Spinal cord (tissue), 10 donors: ENCODE data around the gene ATP6V0D1. TPM values are rescaled to one million over a fixed set of nuclear protein-coding genes. Genes with fewer than 3 reads are reported as not detected.

Source experiments
- DNase-seq, 6 donors: peaks; one replicate each; pipeline versions ENCODE4 v3.0.0 to v3.0.0-alpha.2; 2013 to 2015; ENCODE audit warnings: low spot score in 6 of 6, low read depth in 4 of 6
- H3K27ac ChIP-seq: one replicate; pipeline ENCODE4 v1.5.1; 2013; ENCODE audit warnings: low read depth, low read length, control low read depth
- H3K27me3 ChIP-seq: one replicate; pipeline ENCODE4 v1.6.1; 2013; ENCODE audit warnings: low read length; ENCODE audit not compliant: control insufficient read depth, insufficient read depth
- H3K36me3 ChIP-seq: one replicate; pipeline ENCODE4 v1.6.1; 2013; ENCODE audit warnings: low read length; ENCODE audit not compliant: control insufficient read depth, insufficient read depth
- H3K4me1 ChIP-seq: one replicate; pipeline ENCODE4 v1.6.1; 2013; ENCODE audit warnings: low read length; ENCODE audit not compliant: control insufficient read depth, insufficient read depth
- H3K4me3 ChIP-seq: one replicate; pipeline ENCODE4 v1.5.1; 2013; ENCODE audit warnings: low read depth, low read length, control low read depth
- H3K9me3 ChIP-seq: one replicate; pipeline ENCODE4 v1.6.1; 2013; ENCODE audit warnings: low read length; ENCODE audit not compliant: control insufficient read depth, insufficient read depth
- WGBS: methylation state at CpG from one replicate; pipeline ENCODE4 v1.1.5; 2013; ENCODE audit warnings: missing lambda C conversion rate; ENCODE audit not compliant: insufficient coverage; 5-methylcytosine and 5-hydroxymethylcytosine counted together
- polyA plus RNA-seq, 2 donors: library from polyadenylated mRNA; unstranded; fragments of 120-200 nt; gene quantifications; one replicate each; pipeline ENCODE4 v1.2.1, GENCODE V29; 2013; ENCODE audit not compliant: insufficient read length in 2 of 2
- total RNA-seq, 2 donors: library from RNA; depleted of rRNA in 1 of 2; stranded (reverse); fragments of 120-200 nt in 1 of 2; fragments of >200 nt in 1 of 2; gene quantifications; one replicate each; pipeline versions ENCODE4 v1.2.3 to v1.2.4, GENCODE V29; 2013 to 2014
- donor health status: healthy.

Gene ATP6V0D1
- total and polyA plus RNA-seq, 4 donors = 97.3 to 177 (median 144) TPM

- H3K4me3 ChIP-seq = no peak overlapping the region
- H3K4me1 ChIP-seq = peaks cover 56% of the 10 kb centered on the region
- WGBS = 72% methylated on average over 3 of the region's 6 CpGs
- no peak overlapping the region for H3K27ac ChIP-seq
- peaks cover 93% of the 10 kb centered on the region for H3K36me3 ChIP-seq
- DNase-seq = no peak
- H3K9me3 ChIP-seq = no peaks in the 10 kb centered on the region
- H3K27me3 ChIP-seq = no peaks in the 10 kb centered on the region
Observed at GRCh38 chr16:67447508-67448076, 33.4 kb downstream of the ATP6V0D1 start.

- H3K36me3 ChIP-seq = peaks cover 92% of the 10 kb centered on the region
- peaks cover 58% of the 10 kb centered on the region for H3K4me1 ChIP-seq
- DNase-seq = no peak
- H3K9me3 ChIP-seq = no peaks in the 10 kb centered on the region
- no peak overlapping the region for H3K27ac ChIP-seq
- 71% methylated on average over 5 of the region's 8 CpGs for WGBS
- H3K4me3 ChIP-seq = no peak overlapping the region
- H3K27me3 ChIP-seq = no peaks in the 10 kb centered on the region
Observed at GRCh38 chr16:67446968-67447507, 33.9 kb downstream of the ATP6V0D1 start.

GRCh38 chr16:67445913-67446907 is 34.7 kb downstream of the ATP6V0D1 start:
- DNase-seq = peak in 1 of 6 donors; percentile 43
- peaks cover 55% of the 10 kb centered on the region for H3K4me1 ChIP-seq
- peaks cover 92% of the 10 kb centered on the region for H3K36me3 ChIP-seq
- no peaks in the 10 kb centered on the region for H3K9me3 ChIP-seq
- no peak overlapping the region for H3K4me3 ChIP-seq
- H3K27me3 ChIP-seq = no peaks in the 10 kb centered on the region
- WGBS = 75% methylated on average over 12 of the region's 12 CpGs
- H3K27ac ChIP-seq = no peak overlapping the region

- H3K27me3 ChIP-seq = no peaks in the 10 kb centered on the region
- DNase-seq = no peak
- no peak overlapping the region for H3K4me3 ChIP-seq
- H3K9me3 ChIP-seq = no peaks in the 10 kb centered on the region
- peaks cover 92% of the 10 kb centered on the region for H3K36me3 ChIP-seq
- H3K4me1 ChIP-seq = peaks cover 51% of the 10 kb centered on the region
- WGBS = 69% methylated on average over 3 of the region's 3 CpGs
- no peak overlapping the region for H3K27ac ChIP-seq
Observed at GRCh38 chr16:67445441-67445912, 35.5 kb downstream of the ATP6V0D1 start.

GRCh38 chr16:67445126-67445426 is 35.9 kb downstream of the ATP6V0D1 start:
- WGBS = 93% methylated on average over 7 of the region's 7 CpGs
- H3K4me3 ChIP-seq = no peak overlapping the region
- no peaks in the 10 kb centered on the region for H3K27me3 ChIP-seq
- H3K9me3 ChIP-seq = no peaks in the 10 kb centered on the region
- H3K27ac ChIP-seq = no peak overlapping the region
- H3K4me1 ChIP-seq = peaks cover 51% of the 10 kb centered on the region
- peaks cover 92% of the 10 kb centered on the region for H3K36me3 ChIP-seq
- DNase-seq = no peak

GRCh38 chr16:67444259-67445125 is 36.5 kb downstream of the ATP6V0D1 start:
- Histone ChIP-seq H3K27ac (no peak overlapping the region), H3K4me1 (peaks cover 47% of the 10 kb centered on the region)
- 64% methylated on average over 20 of the region's 22 CpGs for WGBS

GRCh38 chr16:67443265-67443664 is 37.7 kb downstream of the ATP6V0D1 start:
- Histone ChIP-seq H3K4me1 (peaks cover 47% of the 10 kb centered on the region), H3K4me3 (no peak overlapping the region), H3K27ac (no peak overlapping the region), H3K9me3 (no peaks in the 10 kb centered on the region), H3K36me3 (peaks cover 91% of the 10 kb centered on the region), H3K27me3 (no peaks in the 10 kb centered on the region)
- DNase-seq = no peak
- WGBS = 80% methylated on average over 2 of the region's 6 CpGs

More at GRCh38 chr16:67444259-67445125, 36.5 kb downstream of the ATP6V0D1 start:
- no peaks in the 10 kb centered on the region for H3K9me3 ChIP-seq
- H3K4me3 ChIP-seq = no peak overlapping the region
- DNase-seq = no peak
- H3K36me3 ChIP-seq = peaks cover 91% of the 10 kb centered on the region
- no peaks in the 10 kb centered on the region for H3K27me3 ChIP-seq

GRCh38 chr16:67442581-67443255 is 38.2 kb downstream of the ATP6V0D1 start:
- H3K4me1 ChIP-seq = peaks cover 47% of the 10 kb centered on the region
- H3K27ac ChIP-seq = no peak overlapping the region
- no peak overlapping the region for H3K4me3 ChIP-seq

GRCh38 chr16:67441907-67442306 is 39.0 kb downstream of the ATP6V0D1 start:
- H3K27ac ChIP-seq = no peak overlapping the region
- peaks cover 91% of the 10 kb centered on the region for H3K36me3 ChIP-seq
- no peaks in the 10 kb centered on the region for H3K9me3 ChIP-seq
- WGBS = 57% methylated on average over 5 of the region's 5 CpGs
- no peaks in the 10 kb centered on the region for H3K27me3 ChIP-seq
- no peak overlapping the region for H3K4me3 ChIP-seq
- DNase-seq = no peak
- H3K4me1 ChIP-seq = peaks cover 39% of the 10 kb centered on the region

More at GRCh38 chr16:67442581-67443255, 38.2 kb downstream of the ATP6V0D1 start:
- Histone ChIP-seq H3K27me3 (no peaks in the 10 kb centered on the region), H3K9me3 (no peaks in the 10 kb centered on the region), H3K36me3 (peaks cover 91% of the 10 kb centered on the region)
- no peak for DNase-seq
- WGBS = 95% methylated on average over 10 of the region's 13 CpGs
